DND-41 (cell line): Measurements from ENCODE around the gene LSM14A.

Source experiments
- ATAC-seq: fragments of 200-7000 bp; cut with Tn5 transposase; 3 replicates; pipeline ENCODE4 v1.9.1; 2021; ENCODE audit warnings: low read depth; ENCODE audit not compliant: insufficient read depth
- DNase-seq: peaks from one replicate; pipeline ENCODE4 v3.0.0-alpha.2; 2020
- H2AFZ ChIP-seq: 2 replicates; pipeline ENCODE4 v1.6.0; 2012; ENCODE audit warnings: low read depth, low read length
- H3K27ac ChIP-seq: 2 replicates; pipeline ENCODE4 v1.5.1; 2012; ENCODE audit warnings: low read length, inconsistent platforms
- H3K27me3 ChIP-seq: fragments of 200-600 bp; sonication (generic); 2 replicates; pipeline ENCODE4 v1.6.0; 2012; ENCODE audit warnings: low read length, mild to moderate bottlenecking, inconsistent platforms; ENCODE audit not compliant: insufficient read depth, poor library complexity
- H3K36me3 ChIP-seq: 2 replicates; pipeline ENCODE4 v1.5.1; 2012; ENCODE audit warnings: low read length, inconsistent platforms; ENCODE audit not compliant: insufficient read depth
- H3K4me1 ChIP-seq: 2 replicates; pipeline ENCODE4 v1.5.1; 2012; ENCODE audit warnings: mild to moderate bottlenecking, low read length; ENCODE audit not compliant: insufficient read depth
- H3K4me2 ChIP-seq: 2 replicates; pipeline ENCODE4 v1.6.0; 2012; ENCODE audit warnings: mild to moderate bottlenecking, moderate library complexity, low read length, inconsistent platforms; ENCODE audit not compliant: insufficient read depth
- H3K4me3 ChIP-seq, 2 experiments: fragments of 200-600 bp in 1 of 2; shearing (Covaris generic) in 1 of 2; 2 replicates each; pipeline ENCODE4 v1.5.1; 2012 to 2016; ENCODE audit warnings: inconsistent platforms in 2 of 2, low read length in 2 of 2, mild to moderate bottlenecking in 2 of 2, low read depth in 1 of 2, moderate library complexity in 1 of 2
- H3K79me2 ChIP-seq: 2 replicates; pipeline ENCODE4 v1.6.0; 2012; ENCODE audit warnings: low read length, inconsistent platforms; ENCODE audit not compliant: insufficient read depth
- H3K9ac ChIP-seq: 2 replicates; pipeline ENCODE4 v1.6.0; 2012; ENCODE audit warnings: low read depth, mild to moderate bottlenecking, inconsistent platforms, low read length, moderate library complexity
- H3K9me3 ChIP-seq: 2 replicates; pipeline ENCODE4 v1.5.1; 2012; ENCODE audit warnings: low read length, moderate library complexity, mild to moderate bottlenecking, inconsistent platforms; ENCODE audit not compliant: insufficient read depth, severe bottlenecking
- H4K20me1 ChIP-seq: 2 replicates; pipeline ENCODE4 v1.6.0; 2012; ENCODE audit warnings: low read length; ENCODE audit not compliant: insufficient read depth
- EZH2 ChIP-seq: IDR thresholded peaks from 3 replicates; pipeline ENCODE4 v1.6.1; 2012; ENCODE audit warnings: borderline replicate concordance, low read depth, mild to moderate bottlenecking, moderate library complexity, low read length, inconsistent platforms; ENCODE audit not compliant: severe bottlenecking
- TF ChIP-seq, protein P1 (sequence below): IDR thresholded peaks from 2 replicates; pipeline ENCODE4 v1.5.1; 2012; ENCODE audit warnings: borderline replicate concordance, low read length, moderate library complexity, mild to moderate bottlenecking; ENCODE audit not compliant: poor library complexity, severe bottlenecking; ENCODE audit errors: extremely low read depth

Gene LSM14A

DNA sequence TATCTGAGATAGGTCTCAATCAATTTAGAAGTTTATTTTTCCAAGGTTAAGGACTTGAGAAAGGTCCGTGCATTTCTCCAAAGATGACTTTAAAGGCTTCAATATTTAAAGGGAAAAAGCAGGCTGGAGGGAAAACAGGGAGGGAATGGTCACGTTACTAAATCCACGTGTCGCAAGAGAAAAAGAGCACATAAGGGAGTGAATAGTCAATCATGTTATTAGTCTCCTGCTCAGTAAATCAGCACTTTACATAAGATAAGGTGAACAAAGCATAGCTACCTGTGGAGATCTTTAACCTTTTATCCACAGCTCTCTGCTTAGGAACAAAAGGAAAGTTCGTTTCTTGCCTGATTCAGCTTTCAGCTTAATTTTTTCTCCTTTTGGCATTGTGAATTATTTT is 31.3 kb upstream of the LSM14A start:
- Histone ChIP-seq H3K79me2 (no peaks in the 10 kb centered on the region), H3K4me1 (no peaks in the 10 kb centered on the region), H3K4me3 (no peak overlapping the region), H3K27me3 (no peaks in the 10 kb centered on the region), H3K9me3 (no peaks in the 10 kb centered on the region), H2AFZ (no peak overlapping the region), H3K4me2 (no peak overlapping the region), H4K20me1 (no peaks in the 10 kb centered on the region), H3K36me3 (no peaks in the 10 kb centered on the region), H3K9ac (no peak overlapping the region), H3K27ac (no peak overlapping the region)
- DNase-seq (no peak), ATAC-seq (no peak)
- TF ChIP-seq EZH2: no peak
- TF ChIP-seq, protein P1, sequence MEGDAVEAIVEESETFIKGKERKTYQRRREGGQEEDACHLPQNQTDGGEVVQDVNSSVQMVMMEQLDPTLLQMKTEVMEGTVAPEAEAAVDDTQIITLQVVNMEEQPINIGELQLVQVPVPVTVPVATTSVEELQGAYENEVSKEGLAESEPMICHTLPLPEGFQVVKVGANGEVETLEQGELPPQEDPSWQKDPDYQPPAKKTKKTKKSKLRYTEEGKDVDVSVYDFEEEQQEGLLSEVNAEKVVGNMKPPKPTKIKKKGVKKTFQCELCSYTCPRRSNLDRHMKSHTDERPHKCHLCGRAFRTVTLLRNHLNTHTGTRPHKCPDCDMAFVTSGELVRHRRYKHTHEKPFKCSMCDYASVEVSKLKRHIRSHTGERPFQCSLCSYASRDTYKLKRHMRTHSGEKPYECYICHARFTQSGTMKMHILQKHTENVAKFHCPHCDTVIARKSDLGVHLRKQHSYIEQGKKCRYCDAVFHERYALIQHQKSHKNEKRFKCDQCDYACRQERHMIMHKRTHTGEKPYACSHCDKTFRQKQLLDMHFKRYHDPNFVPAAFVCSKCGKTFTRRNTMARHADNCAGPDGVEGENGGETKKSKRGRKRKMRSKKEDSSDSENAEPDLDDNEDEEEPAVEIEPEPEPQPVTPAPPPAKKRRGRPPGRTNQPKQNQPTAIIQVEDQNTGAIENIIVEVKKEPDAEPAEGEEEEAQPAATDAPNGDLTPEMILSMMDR: no peak

DNA sequence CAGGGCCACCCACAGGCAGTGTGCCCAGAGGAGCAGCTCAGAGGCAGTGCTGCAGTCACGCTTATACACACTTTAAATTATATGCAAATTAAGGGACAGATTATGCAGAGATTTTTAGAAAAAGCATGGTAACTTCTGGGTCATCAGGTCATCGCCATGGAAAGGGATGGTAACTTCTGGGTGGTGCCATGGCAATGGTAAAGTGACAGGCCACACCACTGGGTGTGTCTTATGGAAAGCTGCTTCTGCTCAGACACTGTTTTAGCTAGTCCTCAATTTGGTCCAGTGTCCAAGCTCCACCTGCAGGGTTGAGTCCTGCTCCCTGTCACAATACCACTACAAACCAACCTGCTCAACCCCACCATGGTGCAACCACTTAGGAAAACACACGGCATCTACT is 29.9 kb upstream of the LSM14A start:
- H3K79me2 ChIP-seq: no peaks in the 10 kb centered on the region
- H4K20me1 ChIP-seq: no peaks in the 10 kb centered on the region
- H3K36me3 ChIP-seq: no peaks in the 10 kb centered on the region
- H3K9ac ChIP-seq: no peak overlapping the region
- no peak for ATAC-seq
- DNase-seq: no peak
- no peaks in the 10 kb centered on the region for H3K27me3 ChIP-seq
- H2AFZ ChIP-seq: no peak overlapping the region
- no peak overlapping the region for H3K4me2 ChIP-seq
- TF ChIP-seq, protein P1: no peak
- TF ChIP-seq EZH2: no peak
- H3K4me3 ChIP-seq: no peak overlapping the region
- H3K4me1 ChIP-seq: no peaks in the 10 kb centered on the region
- no peaks in the 10 kb centered on the region for H3K9me3 ChIP-seq
- no peak overlapping the region for H3K27ac ChIP-seq

DNA sequence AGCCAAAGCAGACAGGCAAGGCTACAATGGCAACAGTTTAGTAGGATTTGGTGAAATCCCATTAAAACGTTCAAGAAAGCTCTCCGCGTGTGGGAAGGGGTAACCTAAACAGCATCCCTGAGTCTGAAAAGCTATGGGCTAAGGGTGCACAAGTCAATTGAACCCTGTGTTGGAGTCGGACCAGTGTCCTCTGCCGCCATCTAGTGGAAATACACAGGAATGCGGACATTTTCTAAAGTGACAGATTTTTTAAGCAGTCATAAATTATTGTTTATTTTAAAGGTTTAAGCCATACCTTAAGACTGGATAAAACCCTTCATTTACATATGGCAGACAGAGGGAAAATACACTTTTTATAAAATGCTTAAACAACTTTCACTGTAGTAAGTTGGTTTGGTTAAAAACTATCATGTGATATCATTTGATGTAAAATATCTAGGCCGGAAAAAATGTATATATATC is 26.5 kb upstream of the LSM14A start:
- Histone ChIP-seq H3K79me2 (no peaks in the 10 kb centered on the region), H2AFZ (no peak overlapping the region), H4K20me1 (no peaks in the 10 kb centered on the region), H3K4me1 (no peaks in the 10 kb centered on the region), H3K4me3 (no peak overlapping the region), H3K9ac (no peak overlapping the region), H3K27ac (no peak overlapping the region), H3K4me2 (no peak overlapping the region), H3K27me3 (no peaks in the 10 kb centered on the region), H3K9me3 (no peaks in the 10 kb centered on the region), H3K36me3 (no peaks in the 10 kb centered on the region)
- DNase-seq (peak; percentile 62), ATAC-seq (peak; percentile 77)
- no peak for TF ChIP-seq EZH2
- TF ChIP-seq, protein P1: peak; percentile 88
